PC-3 (cell line): ENCODE results near the gene ATP4A. TPM values are rescaled to one million over a fixed set of nuclear protein-coding genes. Genes with fewer than 3 reads are reported as not detected.
"Not testable (repeated sequence)": the region's sequence is repeated elsewhere in the genome, so short reads cannot be mapped to it uniquely, and the experiment has no call there.

Experiments used
- ATAC-seq: fragments of 200-7000 bp; cut with Tn5 transposase; 2 replicates; pipeline ENCODE4 v1.9.1; 2020; ENCODE audit warnings: mild to moderate bottlenecking, moderate library complexity
- BruUV-seq: library from RNA; stranded (reverse); fragments of 400-500 nt; replicated peaks from 2 replicates; lab custom pipeline; 2021; lab: Mats Ljungman, UMichigan
- CTCF ChIA-PET: fragments of 300-600 bp; sonication (Branson Sonifier 250); formaldehyde crosslinking; loops from one replicate; lab custom pipeline; 2022; ENCODE audit warnings: antibody characterized with exemption; lab: Charles Lee
- POLR2A ChIA-PET: fragments of 300-600 bp; sonication (Branson Sonifier 250); formaldehyde crosslinking; loops from one replicate; lab custom pipeline; 2022; ENCODE audit warnings: antibody characterized with exemption; ENCODE audit not compliant: unreplicated experiment; lab: Charles Lee
- DNase-seq: peaks from one replicate; pipeline ENCODE4 v3.0.0-alpha.2; 2015
- H2AFZ ChIP-seq: fragments of 300-600 bp; sonication (generic); 2 replicates; pipeline ENCODE4 v1.6.0; 2016; ENCODE audit warnings: antibody characterized with exemption, low read length
- H3F3A ChIP-seq: fragments of 300-600 bp; sonication (generic); one replicate; pipeline ENCODE4 v1.6.0; 2017; ENCODE audit warnings: antibody characterized with exemption, low read length, control low read depth, mild to moderate bottlenecking; ENCODE audit not compliant: unreplicated experiment
- H3K27ac ChIP-seq: fragments of 300-600 bp; sonication (generic); 2 replicates; pipeline ENCODE4 v1.5.1; 2016; ENCODE audit warnings: mild to moderate bottlenecking, low read length
- H3K27me3 ChIP-seq: fragments of 300-600 bp; sonication (generic); 2 replicates; pipeline ENCODE4 v1.6.1; 2016; ENCODE audit warnings: low read length, mixed read lengths
- H3K36me3 ChIP-seq: fragments of 300-600 bp; sonication (generic); 2 replicates; pipeline ENCODE4 v1.6.1; 2016; ENCODE audit warnings: low read depth, mixed run types, low read length, mixed read lengths
- H3K4me1 ChIP-seq: fragments of 300-600 bp; sonication (generic); 2 replicates; pipeline ENCODE4 v1.5.1; 2016; ENCODE audit warnings: low read length; ENCODE audit not compliant: insufficient read depth
- H3K4me2 ChIP-seq: fragments of 300-600 bp; sonication (generic); 2 replicates; pipeline ENCODE4 v1.6.0; 2016; ENCODE audit warnings: low read length
- H3K4me3 ChIP-seq: fragments of 300-600 bp; sonication (generic); 2 replicates; pipeline ENCODE4 v1.5.1; 2016; ENCODE audit warnings: mild to moderate bottlenecking, low read length, mixed read lengths
- H3K79me2 ChIP-seq: fragments of 300-600 bp; sonication (generic); 2 replicates; pipeline ENCODE4 v1.6.1; 2017; ENCODE audit warnings: low read length, mixed read lengths
- H3K9ac ChIP-seq: fragments of 300-600 bp; sonication (generic); 2 replicates; pipeline ENCODE4 v1.6.0; 2016; ENCODE audit warnings: mild to moderate bottlenecking, low read length
- H3K9me2 ChIP-seq: fragments of 300-600 bp; sonication (generic); replicated peaks from 2 replicates; pipeline ENCODE4 v1.6.1; 2016; ENCODE audit warnings: mixed run types, low read length, mixed read lengths
- H3K9me3 ChIP-seq: fragments of 300-600 bp; sonication (generic); 2 replicates; pipeline ENCODE4 v1.6.1; 2016; ENCODE audit warnings: low read length, mixed read lengths
- H4K20me1 ChIP-seq: fragments of 300-600 bp; sonication (generic); 2 replicates; pipeline ENCODE4 v1.6.1; 2016; ENCODE audit warnings: low read length, mixed read lengths
- CTCF ChIP-seq: fragments of 300-600 bp; sonication (generic); conservative IDR thresholded peaks from 2 replicates; pipeline ENCODE4 v1.5.1; 2017; ENCODE audit warnings: antibody characterized with exemption, low read depth, mild to moderate bottlenecking, low read length
- EZH2 ChIP-seq: fragments of 300-600 bp; sonication (generic); IDR thresholded peaks from one replicate; pipeline ENCODE4 v1.6.1; 2017; ENCODE audit warnings: antibody characterized with exemption, mild to moderate bottlenecking, low read length; ENCODE audit not compliant: unreplicated experiment
- EZH2phosphoT487 ChIP-seq: fragments of 300-600 bp; sonication (generic); IDR thresholded peaks from 2 replicates; pipeline ENCODE4 v1.6.1; 2018; ENCODE audit warnings: mild to moderate bottlenecking, antibody characterized with exemption, low read length, borderline replicate concordance
- intact Hi-C: fragments of 100-400 bp; cut with micrococcal nuclease; formaldehyde crosslinking; loops from 2 replicates; pipeline ENCODE4 v1.9.0; 2023
- total RNA-seq: library from RNA; depleted of rRNA; stranded (reverse); fragments of >200 nt; gene quantifications from 2 replicates; pipeline ENCODE4 v1.2.3, GENCODE V29; 2014

The ATP4A gene
- total RNA-seq, 1 experiment from 2014 or later: not detected

- no peaks in the 10 kb centered on the region for H3K36me3 ChIP-seq
- H3K27me3 ChIP-seq: no peaks in the 10 kb centered on the region
- intact Hi-C loops: no loop called here
- DNase-seq (no peak), ATAC-seq (no peak)
- no peak overlapping the region for H3K27ac ChIP-seq
- no peak overlapping the region for H3K4me3 ChIP-seq
- POLR2A ChIA-PET: no interaction called here
- peaks cover 5% of the 10 kb centered on the region; the same call in 1 of the 2 replicates for H3K4me1 ChIP-seq
- H3K4me2 ChIP-seq: no peak overlapping the region
- no peak overlapping the region for H2AFZ ChIP-seq
- no peaks in the 10 kb centered on the region for H3K9me2 ChIP-seq
- no peaks in the 10 kb centered on the region for H3K9me3 ChIP-seq
- no TSS peak for BruUV-seq
- H3F3A ChIP-seq: no peaks in the 10 kb centered on the region
- CTCF ChIA-PET: no interaction called here
- H4K20me1 ChIP-seq: no peaks in the 10 kb centered on the region
- peaks cover 10% of the 10 kb centered on the region; the same call in 1 of the 2 replicates for H3K79me2 ChIP-seq
- H3K9ac ChIP-seq: no peak overlapping the region
- TF ChIP-seq CTCF (no peak), EZH2phosphoT487 (no peak), EZH2 (no peak)
Measured at GRCh38 chr19:35609851-35610353, 46.4 kb upstream of the ATP4A start.

- Histone ChIP-seq H3K4me3 (no peak overlapping the region), H3K9ac (no peak overlapping the region), H2AFZ (no peak overlapping the region), H3K9me3 (no peaks in the 10 kb centered on the region), H3K79me2 (peaks cover 6% of the 10 kb centered on the region; the same call in 1 of the 2 replicates), H3F3A (no peaks in the 10 kb centered on the region), H3K27me3 (no peaks in the 10 kb centered on the region), H3K4me1 (peaks cover 7% of the 10 kb centered on the region; the same call in 1 of the 2 replicates), H3K27ac (no peak overlapping the region), H3K36me3 (no peaks in the 10 kb centered on the region), H3K9me2 (no peaks in the 10 kb centered on the region), H3K4me2 (no peak overlapping the region), H4K20me1 (no peaks in the 10 kb centered on the region)
- no peak for ATAC-seq
- BruUV-seq: no TSS peak
- no peak for TF ChIP-seq EZH2
- no peak for TF ChIP-seq CTCF
- no peak for TF ChIP-seq EZH2phosphoT487
- ChIA-PET CTCF (no interaction called here), POLR2A (no interaction called here)
- intact Hi-C loops: no loop called here
- DNase-seq: no peak
Measured at GRCh38 chr19:35608251-35608650, 44.8 kb upstream of the ATP4A start.

- intact Hi-C loops: no loop called here
- Histone ChIP-seq H3K9me2 (no peaks in the 10 kb centered on the region), H3K9me3 (no peaks in the 10 kb centered on the region), H4K20me1 (no peaks in the 10 kb centered on the region), H3K27ac (no peak overlapping the region), H3K27me3 (no peaks in the 10 kb centered on the region), H3K36me3 (no peaks in the 10 kb centered on the region), H3K4me3 (no peak overlapping the region), H3K9ac (no peak overlapping the region), H3F3A (no peaks in the 10 kb centered on the region), H3K4me1 (peaks cover 7% of the 10 kb centered on the region; the same call in 1 of the 2 replicates), H2AFZ (no peak overlapping the region), H3K79me2 (peaks cover under 1% of the 10 kb centered on the region; the same call in 1 of the 2 replicates), H3K4me2 (no peak overlapping the region)
- no TSS peak for BruUV-seq
- DNase-seq: no peak
- CTCF ChIA-PET: no interaction called here
- POLR2A ChIA-PET: no interaction called here
- TF ChIP-seq EZH2phosphoT487: no peak
- no peak for TF ChIP-seq CTCF
- TF ChIP-seq EZH2: no peak
- no peak for ATAC-seq
Measured at GRCh38 chr19:35607661-35608060, 44.2 kb upstream of the ATP4A start.

GRCh38 chr19:35607170-35607569 is 43.7 kb upstream of the ATP4A start:
- H3F3A ChIP-seq, H3K9ac ChIP-seq, H3K36me3 ChIP-seq, H3K9me2 ChIP-seq, H3K27me3 ChIP-seq, BruUV-seq, H3K27ac ChIP-seq, H3K79me2 ChIP-seq, H3K4me2 ChIP-seq, ATAC-seq, intact Hi-C loops, H3K9me3 ChIP-seq, H3K4me3 ChIP-seq, H4K20me1 ChIP-seq, H3K4me1 ChIP-seq, DNase-seq, H2AFZ ChIP-seq, POLR2A ChIA-PET, CTCF ChIA-PET: not testable (repeated sequence)
